NCI-H345 (cell line): ENCODE results near the gene ASMTL.
"Not testable (repeated sequence)": the region's sequence is repeated elsewhere in the genome, so short reads cannot be mapped to it uniquely, and the experiment has no call there.

Experiments used
- DNase-seq: peaks from one replicate; lab custom pipeline; 2025; lab: John Stamatoyannopoulos, UW

Gene ASMTL

DNA sequence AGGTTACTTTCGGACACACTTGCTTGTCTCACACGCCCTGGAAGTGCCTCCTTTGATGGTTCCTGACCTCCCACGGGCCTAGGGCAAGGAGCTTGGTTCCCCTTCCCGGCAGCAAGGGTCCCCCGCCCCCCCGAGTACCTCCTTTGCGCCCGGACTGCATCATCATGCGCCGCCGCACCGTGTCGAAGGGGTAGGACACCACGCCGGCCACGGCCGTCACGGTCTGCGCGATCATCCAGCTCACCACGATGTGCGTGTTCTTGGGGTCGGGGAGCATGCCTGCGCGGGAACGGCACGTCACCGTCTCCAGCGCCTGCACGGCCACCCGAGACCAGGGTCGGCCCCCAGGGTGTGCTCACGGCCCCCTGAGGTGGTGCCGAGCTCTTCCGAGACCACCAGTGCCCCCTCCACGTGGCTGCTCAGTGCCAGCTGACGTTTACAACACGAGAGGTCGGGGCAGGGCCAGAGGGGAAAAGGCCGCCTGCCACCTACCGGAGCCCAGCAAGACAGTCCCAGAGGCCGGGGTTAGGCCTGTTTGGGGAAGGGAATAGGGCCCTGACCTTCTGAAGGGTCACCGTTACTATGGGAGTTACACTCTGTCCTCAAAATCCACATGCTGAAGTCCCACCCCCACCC is 65.5 kb downstream of the ASMTL start:
- no peak for DNase-seq

DNA sequence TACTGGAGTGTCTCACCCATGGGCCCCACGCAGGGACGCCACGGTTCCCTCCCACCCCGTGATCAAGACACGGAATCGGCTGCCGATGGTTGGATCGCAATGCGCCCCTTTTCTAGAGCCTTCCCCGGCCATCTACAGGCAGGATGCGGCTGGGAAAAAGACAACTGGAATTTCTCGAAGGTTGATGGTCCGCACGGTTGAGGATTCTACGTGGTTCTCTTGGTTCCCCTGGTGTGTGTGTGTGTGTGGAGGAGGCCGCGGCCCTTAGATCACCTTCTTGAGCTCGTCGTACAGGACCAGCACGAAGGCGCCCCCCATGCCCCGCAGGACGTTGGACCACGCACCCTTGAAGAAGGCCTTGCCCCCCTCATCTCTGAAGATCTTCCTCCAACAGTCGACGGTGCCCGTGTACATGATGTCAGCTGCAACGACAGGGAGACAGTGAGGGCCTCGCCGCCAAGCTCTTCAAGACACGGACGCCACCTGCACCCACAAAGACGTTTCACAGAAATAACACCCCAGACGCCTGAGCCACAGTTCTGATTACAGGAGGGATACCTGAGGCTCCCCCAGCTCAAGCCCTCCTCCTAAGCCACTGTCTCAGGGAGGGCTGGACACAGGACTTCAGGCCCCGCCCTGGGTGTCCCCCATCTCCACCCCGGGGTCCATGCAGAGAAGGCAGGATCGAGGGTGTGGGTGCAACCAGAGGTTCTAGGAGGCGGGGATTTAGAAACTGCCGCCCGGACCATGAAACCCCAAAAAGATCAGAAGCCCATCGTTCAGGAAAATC is 66.2 kb downstream of the ASMTL start:
- DNase-seq, result no peak

DNA sequence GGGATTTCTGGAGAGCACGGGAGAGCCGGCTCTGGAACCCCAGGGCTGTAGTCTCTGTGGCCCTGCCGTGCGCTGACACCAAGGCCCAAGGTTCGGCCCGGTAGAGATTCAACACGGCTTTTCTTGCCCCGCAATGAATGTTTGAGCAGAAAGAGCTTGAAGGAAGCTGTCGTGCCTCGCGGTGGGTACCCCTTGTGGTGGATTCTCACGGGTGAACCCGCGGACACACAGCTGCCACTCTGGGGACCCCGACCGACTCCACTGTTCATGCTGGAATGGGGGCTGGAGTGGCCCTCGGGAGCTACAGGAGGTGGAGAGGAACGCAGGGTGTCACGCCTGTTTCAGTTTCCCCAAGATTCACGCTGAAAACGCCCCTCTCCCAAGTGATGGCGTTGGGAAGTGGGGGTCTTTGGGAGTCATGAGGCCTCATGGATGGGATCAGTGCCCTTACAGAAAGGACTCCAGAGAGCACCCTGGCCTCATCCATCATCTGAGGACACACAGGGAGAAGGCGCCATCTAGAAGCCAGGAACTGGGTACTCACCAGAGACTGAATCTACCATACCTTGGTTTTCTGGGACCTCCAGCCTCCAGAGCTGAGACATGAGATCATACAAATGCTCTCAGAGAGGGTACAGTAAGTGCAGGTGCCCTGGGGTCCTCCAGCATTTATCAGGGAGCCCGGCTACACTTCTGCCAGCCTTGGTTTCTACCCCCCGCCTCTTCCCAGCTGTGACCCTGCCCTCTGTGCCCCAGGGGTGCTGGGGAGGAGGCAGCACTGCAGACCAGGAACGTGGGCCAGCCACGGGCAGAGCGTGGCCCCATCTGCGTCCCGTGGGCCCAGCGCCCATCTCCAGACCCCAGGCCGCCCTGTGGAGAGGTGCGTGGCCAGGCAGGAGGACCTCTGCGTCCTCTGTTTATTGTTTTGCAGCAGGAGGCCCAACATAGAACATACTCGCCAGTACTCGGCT is 67.2 kb downstream of the ASMTL start:
- no peak for DNase-seq

DNA sequence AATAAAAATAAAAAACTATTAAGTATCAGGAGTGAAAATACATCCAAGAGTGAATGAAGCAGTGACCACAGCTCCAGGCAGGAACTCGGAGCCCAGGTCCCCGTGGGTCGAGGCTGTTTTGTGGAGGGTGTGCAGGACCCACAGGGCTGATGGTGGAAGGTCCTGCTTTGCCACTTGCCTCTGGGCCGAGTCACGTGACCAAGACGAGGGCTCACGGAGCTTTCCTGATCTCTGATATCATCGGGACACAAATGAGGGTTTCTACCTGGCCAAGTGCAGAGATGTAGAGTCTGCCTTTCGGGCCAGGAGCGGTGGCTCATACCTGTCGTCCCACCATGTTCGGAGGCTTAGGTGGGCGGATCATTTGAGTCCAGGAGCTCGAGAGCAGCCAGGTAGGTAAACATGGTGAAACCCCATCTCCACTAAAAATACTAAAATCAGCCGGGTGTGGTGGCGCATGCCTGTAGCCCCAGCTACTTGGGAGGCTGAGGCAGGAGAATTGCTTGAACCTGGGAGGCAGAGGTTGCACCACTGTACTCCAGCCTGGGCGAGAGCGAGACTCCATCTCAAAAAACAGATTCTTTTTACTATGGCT is 68.0 kb downstream of the ASMTL start:
- no peak for DNase-seq

DNA sequence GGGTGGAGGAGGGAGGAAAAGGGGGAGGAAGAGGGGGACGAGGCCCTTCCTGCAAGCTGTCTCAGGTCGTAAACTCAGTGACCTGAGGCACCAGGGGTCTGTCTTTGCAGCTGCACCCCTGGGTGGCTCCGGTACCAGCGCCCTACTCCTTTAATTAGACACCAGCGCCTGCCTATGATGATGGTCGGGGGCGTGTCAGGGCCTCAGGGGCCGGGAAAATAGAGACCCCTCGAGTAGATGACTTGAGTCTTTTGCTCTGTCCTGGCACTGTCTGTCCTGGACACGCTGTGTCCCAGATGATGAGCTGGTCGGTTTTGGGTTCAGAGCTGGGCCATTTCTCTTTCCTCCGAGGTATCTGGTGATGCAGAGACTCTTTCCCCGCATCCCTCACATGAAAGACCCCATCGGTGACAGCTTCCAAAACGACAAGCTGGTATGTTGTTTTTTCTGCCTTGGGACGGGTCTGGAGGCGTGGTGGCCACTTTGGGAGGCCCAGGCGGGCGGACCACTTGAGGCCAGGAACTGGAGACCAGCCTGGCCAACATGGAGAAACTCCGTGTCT is 72.0 kb downstream of the ASMTL start:
- no peak for DNase-seq

GRCh38 chrX:1378306-1378759 is 74.4 kb downstream of the ASMTL start:
- no peak for DNase-seq

GRCh38 chrX:1368385-1368698 is 84.4 kb downstream of the ASMTL start:
- DNase-seq, result no peak

GRCh38 chrX:1366363-1366762 is 86.3 kb downstream of the ASMTL start:
- DNase-seq, result not testable (repeated sequence)

DNA sequence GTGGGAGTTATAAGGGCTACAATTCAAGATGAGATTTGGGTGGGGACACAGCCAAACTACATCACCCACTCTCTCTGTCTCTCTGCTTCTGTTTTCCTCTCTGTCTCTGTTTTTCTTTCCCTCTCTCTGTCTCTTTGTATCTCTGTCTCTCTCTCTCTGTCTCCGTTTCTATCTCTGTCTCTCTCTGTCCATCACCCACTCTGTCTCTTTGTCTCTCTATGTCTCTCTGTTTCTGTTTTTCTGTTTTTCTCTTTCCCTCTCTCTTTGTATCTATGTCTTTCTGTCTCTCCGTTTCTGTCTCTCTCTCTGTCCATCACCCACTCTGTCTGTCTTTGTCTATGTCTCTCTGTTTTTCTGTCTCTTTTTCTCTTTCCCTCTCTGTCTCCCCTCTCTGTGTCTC is 90.8 kb downstream of the ASMTL start:
- no peak for DNase-seq

DNA sequence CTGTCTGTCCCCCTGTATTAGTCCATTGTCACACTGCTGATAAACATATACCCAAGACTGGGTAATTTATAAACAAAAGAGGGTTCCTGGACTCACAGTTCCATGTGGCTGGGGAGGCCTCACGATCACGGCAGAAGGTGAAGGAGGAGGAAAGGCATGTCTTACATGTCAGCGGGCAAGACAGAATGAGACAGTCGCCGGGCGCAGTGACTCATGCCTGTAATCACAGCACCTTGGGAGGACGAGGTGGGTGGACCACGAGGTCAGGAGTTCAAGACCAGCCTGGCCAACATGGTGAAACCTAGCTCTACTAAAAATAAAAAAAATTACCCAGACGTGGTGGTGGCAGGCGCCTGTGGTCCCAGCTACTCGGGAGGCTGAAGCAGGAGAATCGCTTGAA is 91.4 kb downstream of the ASMTL start:
- no peak for DNase-seq

GRCh38 chrX:1360171-1360570 is 92.5 kb downstream of the ASMTL start:
- no peak for DNase-seq

GRCh38 chrX:1359477-1359873 is 93.2 kb downstream of the ASMTL start:
- no peak for DNase-seq

- DNase-seq, result no peak
These were observed 93.8 kb downstream of the ASMTL start for GRCh38 chrX:1358793-1359476.

DNA sequence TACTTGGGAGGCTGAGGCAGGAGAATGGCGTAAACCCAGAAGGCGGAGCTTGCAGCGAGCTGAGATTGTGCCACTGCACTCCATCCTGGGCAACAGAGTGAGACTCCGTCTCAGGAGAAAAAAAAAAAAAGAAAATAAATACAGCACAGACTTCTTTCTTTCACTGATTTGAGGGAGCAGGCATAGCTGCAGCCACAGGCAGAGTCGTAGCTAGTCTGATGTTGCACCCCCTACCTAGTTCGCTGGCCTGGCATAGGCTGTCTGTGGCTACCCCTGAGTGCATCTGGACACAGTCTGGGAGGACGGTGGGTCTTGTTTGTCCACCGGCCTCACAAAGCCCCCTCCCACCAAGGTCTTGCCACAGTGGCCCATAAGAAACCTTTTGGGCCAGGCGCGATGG is 94.7 kb downstream of the ASMTL start:
- DNase-seq, result no peak

DNA sequence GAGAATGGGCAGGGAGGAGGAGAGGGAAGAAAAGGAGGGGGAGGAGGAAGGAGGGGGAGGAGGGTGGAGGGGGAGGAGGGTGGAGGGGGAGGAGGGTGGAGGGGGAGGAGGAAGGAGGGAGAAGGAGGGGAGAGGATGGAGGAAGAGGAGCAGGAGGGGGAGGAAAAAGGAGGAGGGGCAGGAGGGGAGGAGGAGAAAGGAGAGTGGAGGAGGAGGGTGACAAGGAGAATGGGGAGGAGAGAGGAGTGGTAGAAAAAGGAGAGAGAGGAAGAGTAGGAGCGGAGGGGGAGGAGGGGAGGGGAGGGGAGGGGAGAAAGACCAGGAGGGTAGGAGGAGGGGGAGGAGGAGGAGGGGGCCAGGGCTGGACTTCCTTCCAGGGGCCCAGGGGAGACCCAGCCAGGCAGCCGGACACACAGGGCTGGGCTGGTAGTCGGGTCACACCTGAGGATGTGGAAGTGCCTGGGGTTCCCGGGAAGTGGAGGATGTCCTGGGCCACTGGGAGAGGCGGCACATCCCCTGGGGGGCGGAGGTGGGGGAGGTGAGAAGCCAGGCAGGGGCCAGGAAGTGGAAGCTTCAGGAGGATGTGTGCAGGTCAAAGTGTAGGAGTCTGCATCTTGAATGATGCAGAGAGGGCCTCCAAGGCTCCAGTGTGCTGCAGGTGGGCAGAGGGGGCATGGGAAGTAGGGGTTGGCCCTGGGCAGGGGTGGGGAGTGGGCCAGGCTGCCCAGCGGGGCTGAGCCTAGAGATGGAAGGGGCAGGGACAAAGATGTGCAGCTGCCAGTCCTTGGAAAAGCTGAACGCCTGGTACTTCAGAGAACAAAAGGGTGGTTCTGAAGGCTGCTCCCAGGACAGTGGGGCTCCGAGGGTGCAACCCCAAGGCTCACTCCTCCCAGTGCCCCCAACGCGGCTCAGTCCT is 97.3 kb downstream of the ASMTL start:
- DNase-seq, result no peak

DNA sequence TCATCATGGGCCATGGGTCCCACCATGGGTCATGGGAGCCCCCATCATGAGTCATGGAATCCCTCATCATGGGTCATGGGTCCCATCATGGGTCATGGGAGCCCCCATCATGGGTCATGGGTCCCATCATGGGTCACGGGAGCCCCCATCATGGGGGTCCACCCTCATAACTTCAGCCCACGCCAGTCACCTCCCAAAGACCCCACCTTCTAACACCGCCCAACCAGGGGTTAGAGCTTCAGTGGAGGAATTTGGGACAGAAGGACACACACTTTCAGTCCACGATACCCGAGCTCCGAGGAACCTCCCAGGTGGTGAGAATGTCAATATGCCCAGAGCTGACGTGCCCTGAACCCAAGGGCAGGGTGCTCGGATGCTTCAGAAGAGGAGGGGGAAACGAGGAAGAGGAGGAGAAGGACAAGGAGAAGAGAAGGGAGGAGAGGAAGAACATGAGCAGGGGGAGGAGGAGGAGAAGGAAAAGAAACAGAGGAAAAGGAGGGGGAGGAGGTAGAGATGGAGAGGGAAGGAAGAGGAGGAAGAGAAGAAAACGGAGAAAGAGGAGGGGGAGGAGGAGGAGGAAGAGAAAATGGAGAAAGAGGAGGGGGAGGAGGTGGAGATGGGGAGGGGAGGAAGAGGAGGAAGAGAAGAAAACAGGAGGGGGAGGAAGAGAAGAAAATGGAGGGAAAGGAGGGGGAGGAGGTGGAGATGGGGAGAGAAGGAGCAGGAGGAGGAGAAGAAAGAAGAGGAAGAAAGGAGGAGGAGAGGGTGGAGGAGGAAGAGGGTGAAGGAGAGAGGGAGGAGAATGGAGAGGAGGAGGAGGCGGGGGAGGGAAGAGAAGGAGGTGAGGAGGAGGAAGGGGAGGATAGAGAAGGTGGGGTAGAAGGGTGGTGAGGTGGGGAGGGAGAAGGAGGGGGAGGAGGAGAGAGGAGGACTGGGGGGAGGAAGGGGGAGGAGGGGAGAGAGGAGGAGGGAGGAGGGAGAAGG is 98.4 kb downstream of the ASMTL start:
- DNase-seq, result no peak
